DMS53 treated with DMSO at 0.1 percent for 48 hours (cell line): ENCODE results near the gene APH1B.
"Not testable (repeated sequence)": the region's sequence is repeated elsewhere in the genome, so short reads cannot be mapped to it uniquely, and the experiment has no call there.

Experiments
- DNase-seq: peaks from one replicate; lab custom pipeline; 2025; ENCODE audit not compliant: unreplicated experiment; lab: John Stamatoyannopoulos, UW

The APH1B gene

DNA sequence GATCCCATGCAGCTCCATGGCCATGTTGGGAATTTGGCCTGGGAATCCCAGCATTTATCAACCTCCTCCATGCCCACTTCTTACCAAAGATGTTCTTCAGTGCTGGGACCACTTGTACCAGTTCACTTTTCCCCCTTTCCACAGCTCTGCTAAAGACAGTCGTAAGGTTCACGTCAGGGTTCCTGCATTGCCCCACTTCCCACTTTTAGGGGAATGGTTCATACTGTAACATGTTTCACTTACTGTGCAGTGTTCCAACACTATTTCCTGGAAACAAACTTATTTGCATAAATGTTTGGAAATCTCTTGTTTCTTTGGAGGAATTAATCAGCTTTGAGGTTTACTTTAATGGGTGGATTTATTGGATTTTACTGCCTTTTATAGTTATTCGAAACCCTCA, 17.0 kb downstream of the APH1B start:
- no peak for DNase-seq

DNA sequence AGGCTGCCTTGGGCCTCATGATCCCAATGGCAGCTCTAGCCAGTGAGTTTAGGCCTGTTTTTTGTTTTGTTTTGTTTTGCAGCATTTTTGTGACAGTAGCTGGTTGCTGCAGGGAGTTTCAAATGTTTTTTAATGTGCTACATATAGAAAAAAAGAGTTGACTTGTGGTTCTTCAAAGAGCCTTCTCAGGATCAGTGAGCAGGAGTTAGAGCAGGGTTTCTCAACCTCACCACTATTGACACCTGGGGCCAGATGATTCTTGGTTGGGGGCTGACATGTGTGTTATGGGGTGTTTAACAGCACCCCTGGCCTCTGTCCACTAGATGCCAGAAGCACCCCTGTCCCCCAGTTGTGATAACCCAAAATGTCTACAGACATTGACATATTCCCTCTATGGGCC, 17.9 kb downstream of the APH1B start:
- DNase-seq, result no peak

DNA sequence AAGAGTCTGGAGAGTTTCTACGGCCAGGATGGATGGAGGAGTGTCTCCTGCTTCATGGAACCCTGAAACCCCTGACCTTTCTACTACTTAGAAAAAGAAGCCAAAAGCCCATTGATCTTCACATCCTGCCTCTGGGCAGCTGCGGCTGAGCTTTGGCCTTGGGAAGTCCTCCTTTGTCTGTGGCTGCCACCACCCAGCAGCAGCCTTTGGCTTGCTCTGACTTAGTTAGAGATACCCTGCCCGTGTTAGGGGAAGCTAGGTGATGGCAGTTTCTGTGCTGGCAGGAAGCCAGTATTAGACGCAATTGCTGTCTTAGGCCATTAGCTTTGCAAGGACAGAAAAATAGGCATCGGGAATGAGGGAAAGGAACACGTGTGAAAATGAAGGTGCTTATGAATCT, 18.8 kb downstream of the APH1B start:
- DNase-seq, result no peak

DNA sequence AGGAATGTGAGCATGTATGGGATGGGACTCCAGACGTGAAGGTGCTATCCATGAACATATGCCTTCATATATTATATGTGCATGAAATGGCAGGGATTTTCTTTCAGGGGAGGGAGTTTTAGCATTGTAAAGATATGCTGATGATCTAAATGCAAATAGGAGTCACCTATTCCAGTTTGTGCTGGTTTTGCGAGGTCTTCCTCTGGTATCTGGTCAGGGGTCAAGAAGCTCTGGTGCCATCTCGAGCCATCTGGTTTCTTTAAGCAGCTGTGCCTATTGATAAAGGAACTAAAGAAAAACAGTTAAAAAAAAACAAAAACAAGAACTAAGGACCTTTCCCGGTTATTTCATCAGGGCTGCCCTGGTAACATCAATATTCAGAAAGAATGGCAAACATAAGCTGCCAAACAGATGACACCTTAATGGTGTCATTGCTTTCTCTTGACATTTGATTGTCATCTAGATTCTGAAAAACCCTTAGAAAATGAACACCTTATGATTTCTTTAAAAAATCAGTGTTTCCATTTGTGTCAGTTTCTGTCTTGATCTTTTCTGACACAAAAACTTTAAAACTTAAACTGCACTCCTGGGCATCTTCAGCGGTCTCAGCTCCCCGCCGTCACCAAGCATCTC, 22.7 kb downstream of the APH1B start:
- DNase-seq, result no peak

DNA sequence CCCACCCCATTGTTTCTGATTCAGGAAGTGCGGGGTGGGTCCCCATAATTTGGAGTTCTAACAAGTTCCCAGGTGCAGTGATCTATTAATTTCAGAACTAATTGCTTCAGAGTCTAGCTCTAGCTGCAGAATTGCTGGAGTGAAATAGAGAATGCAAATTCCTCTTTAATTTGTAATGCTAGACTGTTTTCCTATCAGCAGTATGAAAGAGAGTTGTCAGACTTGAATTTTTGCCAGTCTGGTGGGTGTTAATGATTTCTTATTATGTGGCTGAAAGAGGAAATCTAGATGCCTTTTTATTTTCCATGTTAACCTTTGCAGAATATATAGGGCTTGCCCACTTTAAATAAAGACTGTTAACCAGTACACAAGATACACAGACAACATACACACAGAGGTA, 23.7 kb downstream of the APH1B start:
- no peak for DNase-seq

DNA sequence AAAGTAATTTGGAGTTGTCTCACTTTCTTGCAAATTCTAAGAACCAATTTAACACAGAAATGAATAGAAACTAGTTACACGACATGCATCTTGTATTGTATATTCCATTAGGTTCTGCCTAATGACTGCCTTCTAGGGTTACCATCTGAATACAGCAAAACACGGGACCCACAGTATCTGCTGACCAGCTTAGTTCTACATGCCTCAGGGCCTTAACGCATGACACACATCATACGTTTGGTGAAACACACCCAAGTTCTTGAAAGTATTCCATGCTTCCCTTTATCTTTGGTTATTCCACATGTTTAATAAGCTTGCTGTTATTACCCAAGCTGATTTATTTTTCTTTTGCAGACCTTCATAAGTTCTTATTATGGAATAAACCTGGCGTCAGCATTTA, 27.9 kb downstream of the APH1B start:
- no peak for DNase-seq

DNA sequence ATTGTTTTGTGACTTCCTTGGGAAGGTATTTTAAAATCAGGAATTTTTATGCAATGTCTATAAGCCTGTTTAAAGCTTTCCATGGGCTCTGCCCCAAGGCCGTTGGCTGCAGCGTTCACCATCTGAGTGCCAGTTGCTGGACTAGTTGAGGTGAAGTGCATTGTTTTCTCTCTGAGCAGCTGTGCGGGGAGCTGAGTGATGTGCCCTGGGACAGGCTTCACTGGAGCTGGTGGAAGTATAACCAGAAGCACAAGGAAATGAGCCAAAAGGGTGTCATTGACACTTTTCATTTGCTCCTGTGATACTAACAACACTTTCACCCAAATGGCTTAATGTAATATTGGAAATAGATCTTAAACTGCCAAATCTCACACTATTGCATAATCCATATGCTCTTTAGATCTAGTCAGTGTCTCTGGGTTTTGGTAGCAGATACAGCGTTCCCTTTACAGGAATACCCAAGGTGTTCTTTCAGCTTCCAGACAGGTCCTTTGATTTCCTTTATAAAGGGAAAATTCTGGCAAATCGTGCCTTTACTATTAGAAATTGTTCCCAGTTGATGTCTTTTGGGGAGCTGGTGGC, 29.2 kb downstream of the APH1B start:
- no peak for DNase-seq

DNA sequence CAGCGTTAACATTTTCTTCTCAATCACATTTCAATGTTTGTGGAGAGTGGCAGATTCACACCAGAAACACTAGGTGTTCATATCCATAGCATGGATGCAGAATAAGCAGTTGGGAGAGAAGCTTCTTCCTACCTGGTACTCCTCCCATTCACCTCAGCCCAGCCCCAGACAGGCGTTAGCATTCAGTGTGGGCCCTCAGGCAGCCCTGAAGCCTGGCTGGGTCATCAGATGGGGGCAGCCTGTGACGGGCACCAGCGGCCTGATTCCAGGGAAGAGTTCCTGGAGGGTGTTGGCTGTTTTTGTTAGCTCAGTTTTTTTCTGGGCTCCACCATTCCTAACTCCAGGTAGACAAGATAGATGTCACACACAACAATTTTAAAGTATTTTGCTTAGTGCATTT, 31.1 kb downstream of the APH1B start:
- DNase-seq, result no peak

DNA sequence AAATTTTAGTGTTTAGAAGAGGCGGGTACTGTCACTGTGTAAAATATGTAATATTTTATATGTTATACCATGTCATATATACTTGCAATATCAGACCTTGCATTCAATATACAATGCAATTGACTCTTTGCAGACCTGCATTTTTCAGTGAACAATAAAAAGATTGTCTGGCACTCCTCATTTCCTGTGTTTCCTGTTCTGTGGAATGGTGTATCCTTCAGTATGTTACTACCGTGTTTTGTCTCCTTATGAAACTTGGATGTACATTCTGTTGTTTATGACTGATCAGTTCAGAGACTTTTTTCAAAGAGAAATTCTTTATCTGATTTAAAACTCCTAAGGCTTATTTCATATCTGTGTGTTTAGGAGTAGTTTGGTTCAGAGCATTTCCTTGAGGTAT, 31.5 kb downstream of the APH1B start:
- DNase-seq, result no peak

DNA sequence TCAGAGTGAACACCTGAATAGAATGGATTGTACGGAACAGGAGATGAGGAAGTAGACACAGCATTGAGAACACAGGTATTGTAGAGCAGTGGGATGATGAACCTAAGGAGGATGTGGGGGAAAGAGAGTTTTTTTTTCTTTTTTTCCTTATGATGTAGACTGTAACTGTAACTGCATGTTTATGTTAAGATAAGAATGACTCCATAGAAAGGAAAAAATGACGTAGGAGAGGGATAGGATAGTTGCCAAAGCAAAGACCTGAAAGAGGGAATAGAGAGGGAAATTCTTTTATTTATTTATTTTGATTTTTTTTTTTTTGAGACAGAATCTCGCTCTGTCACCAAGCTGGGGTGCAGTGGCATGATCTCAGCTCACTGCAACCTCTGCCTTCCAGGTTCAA, 33.2 kb downstream of the APH1B start:
- DNase-seq, result no peak

DNA sequence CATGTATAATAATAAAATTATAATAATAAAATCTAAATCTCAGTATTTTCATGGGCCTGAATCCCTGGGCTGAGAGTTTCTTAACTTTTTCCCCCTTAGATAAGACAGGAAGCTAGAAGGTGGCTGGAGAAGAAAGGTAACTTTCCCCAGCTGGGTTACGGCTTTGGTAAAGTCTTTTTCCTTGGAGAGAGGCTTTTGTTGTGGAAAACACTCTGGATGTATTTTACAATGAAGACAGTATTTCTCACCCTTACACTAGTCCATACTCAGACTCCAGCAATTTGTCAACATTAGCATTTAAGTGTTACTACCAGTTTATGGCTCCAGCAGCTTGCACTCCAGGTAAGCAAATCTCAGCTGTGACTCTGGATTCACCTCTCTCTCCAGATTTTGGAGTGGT, 34.9 kb downstream of the APH1B start:
- DNase-seq, result no peak

DNA sequence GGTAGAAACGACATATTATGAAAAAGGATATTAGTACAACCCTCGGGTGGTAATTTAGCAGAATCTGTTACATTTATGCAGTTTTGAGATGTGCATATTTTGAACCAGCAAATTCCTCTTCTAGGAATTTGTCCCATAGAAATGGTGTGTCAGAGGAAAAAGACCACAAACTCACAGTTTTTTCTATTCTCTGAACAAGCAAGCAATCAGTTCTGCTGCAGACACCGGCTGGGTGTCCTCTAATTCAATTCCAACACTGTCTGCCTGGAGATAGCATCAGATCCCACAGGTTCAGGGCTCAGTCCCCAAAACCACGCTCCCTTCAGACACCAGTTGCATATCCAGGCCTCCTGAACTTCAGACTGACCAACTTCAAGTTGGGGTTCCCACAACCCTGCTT, 36.4 kb downstream of the APH1B start:
- DNase-seq, result no peak

DNA sequence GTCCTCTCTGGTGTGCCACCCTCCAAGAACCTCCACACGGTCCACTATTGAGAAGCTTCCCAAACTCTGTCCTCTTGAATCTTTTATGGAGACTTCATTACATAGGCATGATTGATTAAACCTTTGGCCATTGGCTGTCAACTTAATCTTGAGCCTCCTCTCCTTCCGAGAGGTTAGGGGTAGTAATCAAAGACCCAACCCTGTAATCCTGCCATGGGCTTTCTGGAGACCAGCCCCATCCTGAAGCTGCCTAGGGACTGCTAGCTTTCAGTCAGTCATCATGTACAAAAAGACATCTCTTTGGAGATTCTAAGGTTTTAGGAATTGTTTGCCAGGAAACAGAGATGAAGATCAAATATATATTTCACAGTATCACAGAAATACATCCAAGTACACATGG, 37.0 kb downstream of the APH1B start:
- DNase-seq, result no peak

DNA sequence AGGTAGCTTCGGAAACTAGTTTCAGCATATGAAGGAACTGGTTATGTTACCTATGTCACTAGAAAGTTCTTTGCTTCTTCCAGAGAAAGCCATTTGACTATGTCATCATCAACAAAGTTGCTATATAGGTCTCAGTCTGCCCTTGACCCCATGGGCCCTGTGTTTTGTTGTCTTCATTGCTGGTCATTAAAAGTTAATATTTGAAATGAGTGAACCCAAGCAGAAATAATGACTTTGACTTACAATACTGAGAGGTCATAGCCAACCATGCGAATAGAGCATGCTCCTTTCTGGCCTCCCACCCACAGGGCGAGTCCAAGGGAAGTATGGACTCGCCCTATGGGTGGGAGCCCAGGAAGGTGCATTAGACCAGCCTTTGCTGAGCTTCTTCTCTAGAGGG, 40.9 kb downstream of the APH1B start:
- DNase-seq, result no peak

DNA sequence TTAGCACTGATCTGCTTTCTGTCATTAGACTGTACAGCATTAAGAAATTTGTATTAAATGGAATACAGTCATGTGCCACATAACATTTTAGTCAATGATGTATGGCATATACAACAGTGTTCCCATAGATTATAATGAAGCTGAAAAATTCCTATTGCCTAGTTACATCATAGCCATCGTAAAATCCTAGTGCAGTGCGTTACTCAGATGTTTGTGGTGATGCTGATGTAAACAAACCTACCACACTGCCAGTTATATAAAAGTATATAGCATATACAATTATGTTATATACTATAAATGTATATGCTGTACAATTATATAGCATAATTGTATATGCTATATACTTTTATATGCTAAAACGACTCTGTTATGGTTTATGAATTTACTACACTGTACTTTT, 41.7 kb downstream of the APH1B start:
- DNase-seq, result no peak

DNA sequence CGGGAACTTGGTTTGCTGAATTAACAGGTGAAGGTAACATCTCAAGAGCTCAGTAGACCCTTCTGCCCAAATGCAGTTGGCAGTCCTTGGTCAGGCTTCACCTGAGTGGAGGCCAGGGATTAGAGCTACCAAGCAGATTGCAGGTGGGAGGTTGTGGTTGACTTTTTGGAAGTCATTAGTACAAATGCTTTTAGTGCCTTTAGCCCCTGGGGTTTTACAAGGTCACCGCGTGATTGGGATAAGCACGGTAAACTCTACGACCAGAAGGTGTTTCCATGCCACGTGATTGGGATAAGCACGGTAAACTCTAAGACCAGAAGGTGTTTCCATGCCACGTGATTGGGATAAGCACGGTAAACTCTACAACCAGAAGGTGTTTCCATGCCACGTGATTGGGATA, 43.0 kb downstream of the APH1B start:
- not testable (repeated sequence) for DNase-seq

DNA sequence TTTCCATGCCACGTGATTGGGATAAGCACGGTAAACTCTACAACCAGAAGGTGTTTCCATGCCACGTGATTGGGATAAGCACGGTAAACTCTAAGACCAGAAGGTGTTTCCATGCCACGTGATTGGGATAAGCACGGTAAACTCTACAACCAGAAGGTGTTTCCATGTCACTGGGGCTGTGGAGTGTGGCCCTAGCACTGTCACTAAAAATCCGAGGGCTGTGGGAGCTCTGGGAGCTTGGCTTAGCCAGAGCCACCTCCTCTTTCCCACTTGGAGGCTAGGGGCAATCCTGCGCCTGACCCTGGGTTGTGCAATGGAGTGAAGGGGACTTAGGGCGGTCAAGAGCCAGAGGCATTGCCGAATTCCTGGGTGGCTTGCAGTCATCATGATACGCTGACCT, 43.6 kb downstream of the APH1B start:
- not testable (repeated sequence) for DNase-seq

DNA sequence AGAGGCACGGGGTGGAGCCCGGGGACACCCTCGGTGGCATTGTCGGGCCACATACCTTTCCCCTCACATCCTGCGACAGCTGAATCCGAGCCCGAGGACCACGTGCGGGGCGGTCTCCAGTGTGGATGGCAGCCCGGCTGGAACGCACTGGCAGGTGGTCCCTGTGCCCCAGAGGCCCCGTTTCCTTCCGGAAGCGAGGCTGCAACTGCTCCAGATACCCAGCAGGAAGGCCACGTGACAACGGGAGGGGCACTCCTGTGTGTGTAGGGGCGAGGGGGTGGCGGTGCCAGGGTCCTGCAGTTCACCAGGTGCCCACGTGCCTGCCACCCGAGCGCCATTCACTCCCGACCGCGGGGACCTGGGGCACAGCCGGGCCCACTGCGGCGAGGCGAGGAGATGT, 44.1 kb downstream of the APH1B start:
- DNase-seq, result no peak

DNA sequence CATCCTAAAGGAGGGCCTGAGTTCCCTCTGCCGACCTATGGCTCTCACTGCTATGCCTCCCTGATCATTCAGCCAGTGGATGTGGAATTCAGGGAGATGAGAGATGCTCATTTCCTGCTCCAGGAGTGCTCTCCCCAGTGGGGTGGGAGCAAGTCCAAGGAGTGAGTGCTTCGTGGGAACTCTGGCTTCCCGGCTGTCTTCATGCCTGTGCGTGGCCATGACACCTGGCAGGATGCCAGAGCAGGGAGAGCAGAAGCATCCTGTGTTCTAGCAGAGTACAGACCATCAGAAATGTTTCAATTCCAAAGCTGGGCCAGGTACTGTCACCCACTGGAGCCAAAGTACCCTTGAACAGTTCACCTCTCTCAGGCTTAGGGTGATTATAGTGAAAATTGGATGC, 45.1 kb downstream of the APH1B start:
- DNase-seq, result no peak

DNA sequence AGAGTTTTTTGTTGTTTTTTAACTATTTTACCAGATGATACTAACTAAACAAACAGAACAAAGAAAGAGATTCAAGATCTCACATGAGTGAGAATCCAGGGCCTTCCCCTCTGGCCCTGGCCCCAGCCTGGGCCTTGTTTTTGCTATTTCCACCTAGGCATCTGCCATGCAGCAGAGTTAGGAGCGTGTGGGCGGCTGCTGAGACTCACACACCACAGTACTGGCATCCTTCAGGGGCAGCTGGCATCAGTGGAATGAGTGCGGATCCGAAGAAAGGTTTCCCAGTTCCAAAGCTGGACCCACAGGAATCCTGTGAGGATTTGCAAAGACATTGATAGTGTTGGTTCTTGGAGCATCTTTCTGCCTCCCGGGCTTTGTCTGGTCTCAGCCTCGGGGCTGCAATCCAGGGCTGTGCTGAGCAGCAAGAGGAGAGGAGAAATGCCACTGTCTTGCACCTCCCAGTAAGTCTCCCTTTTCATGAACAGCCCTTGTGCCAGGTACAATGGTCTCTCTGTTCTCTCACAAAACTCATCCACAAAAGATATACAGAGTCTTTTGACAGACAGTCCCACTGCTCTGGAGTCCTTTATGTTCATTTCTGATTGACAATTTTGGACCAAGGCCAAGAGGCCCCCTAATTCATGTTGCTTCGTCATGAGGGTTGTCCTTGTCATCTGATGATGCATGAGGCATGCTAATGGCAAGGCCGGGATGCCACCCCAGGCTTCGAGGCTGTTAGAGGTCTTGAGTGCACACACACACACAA, 46.6 kb downstream of the APH1B start:
- DNase-seq, result no peak

DNA sequence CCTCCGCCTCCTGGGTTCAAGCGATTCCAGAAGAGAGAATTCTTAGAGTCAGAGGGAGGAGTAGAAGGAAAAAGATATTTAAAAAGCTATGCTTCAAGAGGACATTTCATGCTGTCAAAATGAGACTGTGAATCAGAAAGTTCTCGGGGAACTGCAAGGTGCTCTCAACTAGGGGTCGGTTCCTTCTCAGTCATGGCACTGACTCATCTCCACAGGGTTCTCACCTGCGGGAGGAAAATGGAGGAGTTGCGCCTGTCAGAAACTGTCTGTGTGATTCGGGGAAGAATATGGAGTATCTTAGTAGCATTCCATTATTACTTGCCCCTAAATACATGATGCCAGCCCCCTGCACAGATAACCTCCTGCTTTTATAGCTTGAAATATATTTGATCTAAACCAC, 47.4 kb downstream of the APH1B start:
- no peak for DNase-seq

DNA sequence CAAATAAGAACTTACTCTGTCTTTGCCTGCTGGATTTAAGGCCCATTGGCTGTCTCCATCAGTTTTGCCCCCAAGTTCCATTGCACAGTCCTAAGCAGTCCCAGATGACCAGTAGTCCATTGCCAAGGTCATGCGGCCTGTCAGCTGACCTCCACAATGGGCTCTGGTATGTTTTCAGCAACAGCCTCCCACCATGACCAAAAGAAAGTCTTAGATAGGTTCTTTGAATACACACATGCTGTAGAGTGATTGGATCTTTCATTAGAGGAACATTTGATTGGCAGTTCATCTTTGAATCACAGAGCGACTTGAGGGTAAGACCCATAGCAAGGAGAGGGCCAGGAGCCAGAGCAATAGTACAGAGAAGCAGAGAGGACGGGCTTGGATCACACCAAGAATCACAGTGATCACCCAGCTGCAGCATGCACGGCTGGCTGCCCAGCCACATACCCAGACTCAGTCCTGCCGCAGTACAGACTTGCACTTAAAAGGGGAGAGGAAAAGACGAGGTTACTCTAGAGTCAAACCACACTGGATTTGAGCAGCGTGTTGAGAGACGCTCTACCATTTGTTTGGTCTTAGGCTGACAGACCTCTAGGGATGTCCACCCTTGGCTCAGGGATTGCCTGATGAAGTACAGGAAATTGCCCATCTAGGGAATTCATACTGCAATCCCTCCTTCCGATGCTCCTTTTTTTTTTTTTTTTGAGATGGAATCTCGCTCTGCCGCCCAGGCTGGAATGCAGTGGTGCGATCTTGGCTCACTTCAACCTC, 50.4 kb downstream of the APH1B start:
- DNase-seq, result no peak
